Superior temporal gyrus (tissue), 1 donor: ENCODE measurements around the gene GPR183.
"Not testable (repeated sequence)": the region's sequence is repeated elsewhere in the genome, so short reads cannot be mapped to it uniquely, and the experiment has no call there.

Experiments used
- DNase-seq: peaks from one replicate; pipeline ENCODE4 v3.0.0-alpha.2; 2016; ENCODE audit errors: extremely low spot score

Gene GPR183

GRCh38 chr13:99270518-99270917, 36.7 kb downstream of the GPR183 start:
- no peak for DNase-seq

- DNase-seq: peak; percentile 81
Observed at GRCh38 chr13:99269627-99270241, 37.5 kb downstream of the GPR183 start.

- no peak for DNase-seq
Observed at GRCh38 chr13:99268822-99269221, 38.4 kb downstream of the GPR183 start.

GRCh38 chr13:99267927-99268326, 39.3 kb downstream of the GPR183 start:
- DNase-seq: no peak

GRCh38 chr13:99266827-99267226, 40.4 kb downstream of the GPR183 start:
- no peak for DNase-seq

- peak; percentile 77 for DNase-seq
Observed at GRCh38 chr13:99265821-99266426, 41.3 kb downstream of the GPR183 start.

- no peak for DNase-seq
Observed at GRCh38 chr13:99265162-99265800, 41.9 kb downstream of the GPR183 start.

- no peak for DNase-seq
Observed at GRCh38 chr13:99264051-99264450, 43.1 kb downstream of the GPR183 start.

- no peak for DNase-seq
Observed at GRCh38 chr13:99263126-99263785, 43.9 kb downstream of the GPR183 start.

GRCh38 chr13:99261059-99261458, 46.1 kb downstream of the GPR183 start:
- no peak for DNase-seq

GRCh38 chr13:99260216-99260615, 47.0 kb downstream of the GPR183 start:
- no peak for DNase-seq

- no peak for DNase-seq
Observed at GRCh38 chr13:99258946-99259345, 48.3 kb downstream of the GPR183 start.

GRCh38 chr13:99258210-99258860, 48.9 kb downstream of the GPR183 start, which contains the start of gene GPR18:
Gene GPR18 (minus strand): TSS chr13:99258379. CDS start chr13:99255872, 2,507 bp downstream.
- DNase-seq: no peak

GRCh38 chr13:99257291-99257690, 49.9 kb downstream of the GPR183 start:
- no peak for DNase-seq

GRCh38 chr13:99256709-99257108, 50.5 kb downstream of the GPR183 start:
- no peak for DNase-seq

- no peak for DNase-seq
Observed at GRCh38 chr13:99256283-99256682, 50.9 kb downstream of the GPR183 start.

- no peak for DNase-seq
Observed at GRCh38 chr13:99255271-99255670, 51.9 kb downstream of the GPR183 start.

GRCh38 chr13:99254830-99255229, 52.4 kb downstream of the GPR183 start:
- DNase-seq: no peak

- no peak for DNase-seq
Observed at GRCh38 chr13:99251921-99252320, 55.3 kb downstream of the GPR183 start.

GRCh38 chr13:99250982-99251825, 56.0 kb downstream of the GPR183 start:
- no peak for DNase-seq

GRCh38 chr13:99249606-99250005, 57.6 kb downstream of the GPR183 start:
- not testable (repeated sequence) for DNase-seq
